ENCODE data around the gene FAM180A. TPM values are rescaled to one million over a fixed set of nuclear protein-coding genes. Genes with fewer than 3 reads are reported as not detected.
"Not testable (repeated sequence)": the region's sequence is repeated elsewhere in the genome, so short reads cannot be mapped to it uniquely, and the experiment has no call there.

The FAM180A gene
- total RNA-seq, 4 donors from 2014 or later, result 0.65 to 1.9 (median 1.4) TPM; not detected in 1

- intact Hi-C loops (cut with DNase I; ENCODE audit: low total_unique reads), result no loop called here
- in situ Hi-C loops (cut with MboI; ENCODE audit: low sequenced_read_pairs in 4 of 4), result no loop called here
- DNase-seq, result no peak
- Histone ChIP-seq H3K27me3 (no peaks in the 10 kb centered on the region), H3K36me3 (peaks cover 0 to 6% of the 10 kb centered on the region in 2 donors), H3K4me1 (peaks cover 0 to 4% of the 10 kb centered on the region in 2 donors), H3K4me3 (no peak overlapping the region), H3K27ac (no peak overlapping the region), H3K9me3 (no peaks in the 10 kb centered on the region)
- peak in 1 of 5 experiments; percentile 11 for TF ChIP-seq CTCF (IDR thresholded peaks at IDR 0.05 in 4 of 5, conservative IDR thresholded peaks at IDR 0.05 in 1 of 5)
- no peak for TF ChIP-seq POLR2A (IDR thresholded peaks at IDR 0.05)
- ATAC-seq, result no peak
These were observed 44.5 kb downstream of the FAM180A start for GRCh38 chr7:135704074-135704473.

DNA sequence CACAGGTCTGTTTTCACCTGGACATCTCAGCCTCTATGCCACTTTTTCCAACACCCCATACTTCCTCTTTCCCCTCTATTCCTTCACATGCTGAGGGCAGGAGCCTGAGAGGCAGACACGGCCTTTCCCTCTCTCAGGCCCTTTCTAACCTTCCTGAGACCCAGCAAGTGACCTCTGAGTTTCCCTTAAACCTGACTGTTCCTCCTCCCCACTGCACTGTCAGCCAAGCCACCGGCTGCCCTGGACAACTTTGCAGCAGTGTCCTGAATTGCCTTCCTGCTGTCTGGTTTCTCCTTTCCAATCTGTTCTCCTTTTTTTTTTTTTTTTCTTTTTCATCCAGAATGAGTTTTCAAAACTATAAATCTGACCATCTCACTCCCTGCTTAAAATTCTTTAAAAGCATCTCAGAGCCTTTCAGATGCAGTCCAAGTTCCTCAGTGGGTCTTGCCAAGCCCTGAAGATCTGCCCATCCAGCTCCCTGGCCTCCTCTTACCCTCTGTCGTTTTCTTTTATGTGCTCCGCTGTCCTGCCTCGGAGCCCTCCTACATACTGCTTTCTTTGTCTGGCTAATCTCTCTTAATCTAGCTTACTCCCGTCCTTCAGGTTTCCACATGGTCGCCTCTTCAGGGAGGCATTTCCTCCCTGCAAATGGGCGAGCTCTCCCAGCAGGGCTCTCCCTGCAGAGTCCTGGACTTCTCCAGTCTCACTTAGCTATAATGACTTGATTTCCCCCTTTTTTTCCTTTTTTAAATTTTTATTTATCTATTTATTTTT, 51.1 kb downstream of the FAM180A start:
- in situ Hi-C loops (cut with MboI; ENCODE audit: low sequenced_read_pairs in 4 of 4), result no loop called here
- H3K36me3 ChIP-seq, result peaks cover 0 to 6% of the 10 kb centered on the region in 2 donors
- no peak overlapping the region for H3K27ac ChIP-seq
- no peak overlapping the region for H3K4me3 ChIP-seq
- intact Hi-C loops (cut with DNase I; ENCODE audit: low total_unique reads), result no loop called here
- DNase-seq, result no peak
- no peaks in the 10 kb centered on the region for H3K27me3 ChIP-seq
- H3K9me3 ChIP-seq, result no peaks in the 10 kb centered on the region
- H3K4me1 ChIP-seq, result peaks cover 6 to 9% of the 10 kb centered on the region in 2 donors
- peak in 1 of 2 donors; percentile 24 for ATAC-seq
- TF ChIP-seq POLR2A (IDR thresholded peaks at IDR 0.05) (no peak), CTCF (IDR thresholded peaks at IDR 0.05 in 4 of 5, conservative IDR thresholded peaks at IDR 0.05 in 1 of 5) (no peak)

- intact Hi-C loops (cut with DNase I; ENCODE audit: low total_unique reads) (no loop called here), in situ Hi-C loops (cut with MboI; ENCODE audit: low sequenced_read_pairs in 4 of 4) (no loop called here)
- Histone ChIP-seq H3K27ac (no peak overlapping the region), H3K36me3 (peaks cover 0 to 8% of the 10 kb centered on the region in 2 donors), H3K9me3 (no peaks in the 10 kb centered on the region), H3K27me3 (no peaks in the 10 kb centered on the region), H3K4me3 (no peak overlapping the region), H3K4me1 (peaks cover 6 to 9% of the 10 kb centered on the region in 2 donors)
- no peak for ATAC-seq
- no peak for DNase-seq
- no peak for TF ChIP-seq POLR2A (IDR thresholded peaks at IDR 0.05)
- TF ChIP-seq CTCF (IDR thresholded peaks at IDR 0.05 in 4 of 5, conservative IDR thresholded peaks at IDR 0.05 in 1 of 5), result no peak
These were observed 55.1 kb downstream of the FAM180A start for GRCh38 chr7:135693558-135693957.

DNA sequence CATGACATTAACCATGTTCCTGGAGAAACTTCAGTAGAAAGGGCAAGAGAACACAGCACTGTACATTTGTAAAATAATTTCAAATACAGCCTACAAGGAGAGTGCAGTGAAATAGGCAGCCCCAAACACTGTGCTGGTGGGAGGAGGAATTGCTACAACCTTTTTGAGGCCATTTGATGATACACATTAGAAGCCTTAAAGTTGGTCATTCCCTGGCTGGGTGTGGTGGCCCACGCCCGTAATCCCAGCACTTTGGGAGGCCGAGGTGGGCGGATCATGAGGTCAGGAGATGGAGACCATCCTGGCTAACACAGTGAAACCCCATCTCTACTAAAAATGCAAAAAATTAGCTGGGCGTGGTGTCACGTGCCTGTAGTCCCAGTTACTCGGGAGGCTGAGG, 56.0 kb downstream of the FAM180A start:
- H3K4me1 ChIP-seq; H3K4me3 ChIP-seq; ATAC-seq; H3K9me3 ChIP-seq; DNase-seq; in situ Hi-C loops (cut with MboI; ENCODE audit: low sequenced_read_pairs in 4 of 4); H3K27ac ChIP-seq; intact Hi-C loops (cut with DNase I; ENCODE audit: low total_unique reads); H3K27me3 ChIP-seq: not testable (repeated sequence)
- peaks cover 0 to 11% of the 10 kb centered on the region in 2 donors for H3K36me3 ChIP-seq

- no peak for TF ChIP-seq POLR2A (IDR thresholded peaks at IDR 0.05)
- TF ChIP-seq CTCF (IDR thresholded peaks at IDR 0.05 in 4 of 5, conservative IDR thresholded peaks at IDR 0.05 in 1 of 5), result no peak
- in situ Hi-C loops (cut with MboI; ENCODE audit: low sequenced_read_pairs in 4 of 4) (no loop called here), intact Hi-C loops (cut with DNase I; ENCODE audit: low total_unique reads) (no loop called here)
- Histone ChIP-seq H3K27me3 (no peaks in the 10 kb centered on the region), H3K27ac (no peak overlapping the region), H3K4me3 (no peak overlapping the region), H3K9me3 (no peaks in the 10 kb centered on the region), H3K36me3 (peaks cover 0 to 14% of the 10 kb centered on the region in 2 donors), H3K4me1 (peaks cover 6 to 9% of the 10 kb centered on the region in 2 donors)
- no peak for DNase-seq
- ATAC-seq, result no peak
These were observed 56.6 kb downstream of the FAM180A start for GRCh38 chr7:135692055-135692454.

All from gastrocnemius medialis (tissue), 4 donors.